Lower lobe of right lung (tissue), 2 donors: Measurements from ENCODE around the gene NEUROG3. TPM values are rescaled to one million over a fixed set of nuclear protein-coding genes. Genes with fewer than 3 reads are reported as not detected.

Source experiments
- ATAC-seq, 2 donors: fragments of 200-7000 bp; cut with Tn5 transposase; one replicate each; pipeline ENCODE4 v1.9.1; 2020 to 2022; ENCODE audit warnings: mild to moderate bottlenecking in 2 of 2, moderate library complexity in 2 of 2
- DNase-seq: peaks from one replicate; pipeline ENCODE4 v3.0.0-alpha.2; 2020
- H3K27ac ChIP-seq: fragments of 200-600 bp; one replicate; pipeline ENCODE4 v1.8.0; 2022
- H3K27me3 ChIP-seq: fragments of 200-600 bp; one replicate; pipeline ENCODE4 v1.8.0; 2022; ENCODE audit warnings: low read depth
- H3K36me3 ChIP-seq: fragments of 200-600 bp; one replicate; pipeline ENCODE4 v1.8.0; 2022; ENCODE audit warnings: mild to moderate bottlenecking
- H3K4me1 ChIP-seq: fragments of 200-600 bp; one replicate; pipeline ENCODE4 v1.8.0; 2022
- H3K4me3 ChIP-seq: fragments of 200-600 bp; one replicate; pipeline ENCODE4 v1.8.0; 2022; ENCODE audit warnings: mild to moderate bottlenecking
- H3K9me3 ChIP-seq: fragments of 200-600 bp; one replicate; pipeline ENCODE4 v1.8.0; 2022
- CTCF ChIP-seq: fragments of 200-600 bp; IDR thresholded peaks from one replicate; pipeline ENCODE4 v1.8.0; 2022; ENCODE audit warnings: antibody characterized with exemption, mild to moderate bottlenecking
- intact Hi-C: fragments of 100-400 bp; cut with DNase I; formaldehyde crosslinking; loops from one replicate; pipeline ENCODE4 v1.11.0; 2022
- total RNA-seq: library from RNA; stranded (reverse); fragmentation: NEBNext Ultra II Directional; extraction: Animal tissue kit (Norgen Biotek cat#: 25700); gene quantifications from one replicate; pipeline ENCODE4 v1.2.1, GENCODE V29; 2021
- donor health status: DM: no; HTN: yes; CAD: no; lungs with severe emphysema.

The NEUROG3 gene
- total RNA-seq, 1 donor from 2014 or later: not detected

GRCh38 chr10:69559525-69559924 is 13.7 kb downstream of the NEUROG3 start:
- Histone ChIP-seq H3K9me3 (no peaks in the 10 kb centered on the region), H3K36me3 (no peaks in the 10 kb centered on the region), H3K4me1 (no peaks in the 10 kb centered on the region), H3K4me3 (no peak overlapping the region), H3K27ac (no peak overlapping the region), H3K27me3 (peaks cover 9% of the 10 kb centered on the region)
- intact Hi-C loops: no loop called here
- DNase-seq: no peak
- TF ChIP-seq CTCF: no peak
- no peak for ATAC-seq

- intact Hi-C loops: no loop called here
- Histone ChIP-seq H3K4me3 (no peak overlapping the region), H3K9me3 (no peaks in the 10 kb centered on the region), H3K27me3 (peaks cover 11% of the 10 kb centered on the region), H3K36me3 (no peaks in the 10 kb centered on the region), H3K4me1 (no peaks in the 10 kb centered on the region), H3K27ac (no peak overlapping the region)
- no peak for DNase-seq
- TF ChIP-seq CTCF: no peak
- no peak for ATAC-seq
Measured at GRCh38 chr10:69558559-69558958, 14.7 kb downstream of the NEUROG3 start.

- Histone ChIP-seq H3K4me1 (no peaks in the 10 kb centered on the region), H3K4me3 (no peak overlapping the region), H3K36me3 (no peaks in the 10 kb centered on the region), H3K27me3 (peaks cover 26% of the 10 kb centered on the region), H3K9me3 (peaks cover 12% of the 10 kb centered on the region), H3K27ac (no peak overlapping the region)
- DNase-seq: no peak
- TF ChIP-seq CTCF: no peak
- ATAC-seq: no peak
- intact Hi-C loops: no loop called here
Measured at GRCh38 chr10:69554611-69555010, 18.6 kb downstream of the NEUROG3 start.

GRCh38 chr10:69553328-69553727 is 19.9 kb downstream of the NEUROG3 start:
- H3K27me3 ChIP-seq: peaks cover 22% of the 10 kb centered on the region
- intact Hi-C loops: no loop called here
- H3K4me1 ChIP-seq: no peaks in the 10 kb centered on the region
- H3K36me3 ChIP-seq: no peaks in the 10 kb centered on the region
- H3K4me3 ChIP-seq: no peak overlapping the region
- no peak overlapping the region for H3K27ac ChIP-seq
- no peak for TF ChIP-seq CTCF
- DNase-seq (no peak), ATAC-seq (no peak)
- peaks cover 24% of the 10 kb centered on the region for H3K9me3 ChIP-seq

GRCh38 chr10:69552268-69552667 is 21.0 kb downstream of the NEUROG3 start:
- Histone ChIP-seq H3K9me3 (peaks cover 24% of the 10 kb centered on the region), H3K36me3 (no peaks in the 10 kb centered on the region), H3K4me1 (no peaks in the 10 kb centered on the region), H3K27ac (no peak overlapping the region), H3K27me3 (peaks cover 20% of the 10 kb centered on the region), H3K4me3 (no peak overlapping the region)
- no peak for ATAC-seq
- TF ChIP-seq CTCF: no peak
- intact Hi-C loops: no loop called here
- DNase-seq: no peak

GRCh38 chr10:69549959-69550358 is 23.3 kb downstream of the NEUROG3 start:
- intact Hi-C loops: no loop called here
- no peak overlapping the region for H3K4me3 ChIP-seq
- no peak for TF ChIP-seq CTCF
- H3K9me3 ChIP-seq: peaks cover 24% of the 10 kb centered on the region
- H3K4me1 ChIP-seq: no peaks in the 10 kb centered on the region
- ATAC-seq (no peak), DNase-seq (no peak)
- no peak overlapping the region for H3K27ac ChIP-seq
- peaks cover 20% of the 10 kb centered on the region for H3K27me3 ChIP-seq
- no peaks in the 10 kb centered on the region for H3K36me3 ChIP-seq
